Left kidney (tissue), 2 donors: ENCODE results near the gene ACOXL. TPM values are rescaled to one million over a fixed set of nuclear protein-coding genes. Genes with fewer than 3 reads are reported as not detected.
"Not testable (repeated sequence)": the region's sequence is repeated elsewhere in the genome, so short reads cannot be mapped to it uniquely, and the experiment has no call there.

Experiments
- DNase-seq: peaks from one replicate; pipeline ENCODE4 v3.0.0-alpha.2; 2013
- polyA plus RNA-seq: library from polyadenylated mRNA; unstranded; fragments of 120-200 nt; gene quantifications from one replicate; pipeline ENCODE4 v1.2.1, GENCODE V29; 2013; ENCODE audit not compliant: insufficient read length

The ACOXL gene
- polyA plus RNA-seq, 1 donor, result 1.1 TPM

DNA sequence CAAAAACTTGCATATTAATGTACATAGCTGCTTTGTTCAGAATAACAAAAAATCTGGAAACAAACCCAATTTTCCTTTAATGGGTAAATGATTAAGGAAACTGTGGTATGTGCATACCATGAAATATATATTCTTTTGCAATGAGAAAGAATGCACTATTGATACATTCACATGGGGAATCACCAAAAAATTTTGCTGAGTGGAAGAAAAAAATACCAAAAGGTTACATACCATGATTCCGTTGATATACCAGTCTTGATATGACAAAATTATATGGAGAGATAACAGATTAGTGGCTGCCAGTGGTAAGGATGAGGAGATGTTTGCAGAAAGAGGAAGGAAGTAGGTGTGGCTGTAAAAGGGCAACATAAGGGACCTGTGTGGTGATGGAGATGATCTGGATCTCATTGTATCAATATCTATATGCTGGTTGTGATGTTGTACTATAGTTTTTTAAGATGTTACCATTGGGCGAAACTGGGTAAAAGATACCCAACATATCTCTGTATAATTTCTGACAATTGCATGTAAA, 333.8 kb downstream of the ACOXL start:
- no peak for DNase-seq

- DNase-seq, result no peak
These were observed 336.2 kb downstream of the ACOXL start for GRCh38 chr2:111068435-111069058.

DNA sequence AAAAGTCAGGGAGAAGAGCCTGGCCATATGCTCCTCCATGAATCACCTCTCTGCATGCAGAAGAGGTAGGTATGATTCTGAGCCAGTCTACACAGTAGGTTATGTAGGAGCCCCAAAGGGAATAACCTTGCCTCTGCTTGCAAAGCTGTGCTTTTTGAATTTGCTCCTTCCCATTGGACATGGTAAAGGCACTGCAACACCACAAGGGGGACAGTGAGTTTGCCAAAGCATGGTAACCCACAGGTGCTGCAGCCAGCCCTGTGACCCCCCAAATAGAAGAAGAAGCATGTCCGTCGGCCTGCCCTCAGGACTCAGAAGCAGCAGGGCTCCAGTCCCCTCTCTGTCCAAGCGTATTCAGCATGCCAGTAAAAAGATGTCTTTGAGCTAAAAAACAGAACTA, 337.3 kb downstream of the ACOXL start:
- no peak for DNase-seq

DNA sequence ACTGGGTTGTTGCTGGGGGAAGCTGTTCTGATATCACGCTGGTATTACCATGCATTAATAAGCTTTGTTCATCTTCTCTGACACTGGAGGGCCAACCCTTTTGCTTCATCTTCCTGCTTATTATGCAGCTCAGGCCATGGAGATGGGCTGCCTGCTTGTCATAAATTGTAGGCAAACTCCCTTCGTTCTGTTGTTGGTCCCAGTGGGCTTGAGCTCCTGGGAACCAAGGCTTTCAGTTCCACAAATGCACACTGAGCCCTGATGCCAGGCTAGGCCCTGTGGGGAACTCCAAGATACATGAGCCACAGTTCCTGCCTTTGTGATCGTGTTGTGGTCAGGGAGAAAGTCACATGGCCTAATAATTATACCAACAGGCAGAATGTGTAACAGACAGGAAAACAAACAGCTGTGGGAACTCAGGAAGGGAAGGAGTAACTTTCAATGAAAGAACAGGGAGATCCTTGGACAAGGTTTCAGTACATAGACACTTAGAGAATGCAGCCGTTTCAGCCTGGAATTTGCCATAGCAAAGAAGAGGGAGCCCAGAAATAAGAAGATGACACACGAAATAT, 339.3 kb downstream of the ACOXL start:
- DNase-seq, result no peak

DNA sequence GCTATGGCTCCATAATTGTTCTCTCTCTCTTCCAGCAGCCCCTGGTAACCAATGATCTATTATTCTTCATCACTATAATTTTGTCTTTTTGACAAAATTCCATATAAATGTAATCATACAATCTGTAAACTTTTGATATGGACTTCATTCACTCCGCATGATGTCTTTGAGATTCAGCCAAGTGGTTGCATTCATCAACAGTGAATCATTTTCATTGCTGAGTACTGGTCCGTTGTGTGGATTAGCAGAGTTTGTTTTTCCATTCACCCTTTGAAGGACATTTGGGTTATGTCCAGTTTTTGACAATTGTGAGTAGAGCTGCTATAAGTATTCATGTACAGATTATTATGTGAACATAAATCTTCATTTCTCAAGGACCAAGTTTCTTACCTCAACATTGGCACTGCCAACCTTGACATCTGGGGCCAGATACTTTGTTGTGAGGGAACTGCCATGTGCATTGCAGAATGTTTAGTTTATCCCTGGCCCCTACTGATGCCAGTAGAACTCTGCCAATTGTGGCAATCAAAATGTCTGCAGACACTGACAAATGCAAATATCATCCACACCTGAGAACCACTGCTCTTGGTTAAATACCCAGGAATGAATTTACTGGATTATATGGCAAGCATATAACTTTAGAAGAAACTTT, 340.0 kb downstream of the ACOXL start:
- DNase-seq, result no peak

- DNase-seq, result not testable (repeated sequence)
These were observed 350.3 kb downstream of the ACOXL start for GRCh38 chr2:111082659-111083058.

DNA sequence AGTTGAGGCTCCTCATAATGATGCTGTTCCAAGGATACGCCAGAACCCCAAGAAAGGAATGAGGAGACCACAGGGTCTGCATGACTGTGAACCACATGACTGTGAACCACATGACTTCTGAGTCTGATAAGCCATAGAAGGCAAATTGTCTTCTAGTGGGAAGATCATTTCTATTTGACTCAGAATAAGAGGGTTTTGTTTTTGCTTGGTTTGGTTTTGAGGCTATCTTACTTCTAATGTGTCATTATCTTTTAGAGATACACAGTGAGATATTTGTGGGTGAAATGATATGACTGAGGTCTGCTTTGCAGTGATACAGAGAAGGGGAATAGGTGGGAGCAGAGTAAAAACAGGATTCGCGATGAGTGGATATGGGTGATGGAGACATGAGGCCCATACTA, 359.4 kb downstream of the ACOXL start:
- DNase-seq, result no peak

DNA sequence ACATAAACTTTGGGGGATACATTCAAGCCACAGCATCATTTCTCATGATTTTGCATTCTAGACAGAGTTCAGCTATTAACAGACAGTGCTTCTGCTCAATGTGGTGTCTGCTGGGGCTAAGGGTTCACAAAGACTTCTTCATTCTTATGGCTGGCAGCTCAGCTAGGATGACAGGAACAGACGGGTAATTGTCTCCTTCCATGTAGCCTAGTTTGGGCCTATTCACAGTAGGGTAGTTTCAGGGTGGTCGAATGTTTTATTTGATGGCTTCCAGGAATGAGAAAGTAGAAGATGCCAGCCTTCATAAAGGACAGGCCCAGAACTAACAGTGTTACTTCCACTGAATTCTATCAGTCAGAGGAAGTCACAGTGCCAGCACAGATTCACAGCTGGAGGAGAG, 362.3 kb downstream of the ACOXL start:
- no peak for DNase-seq

DNA sequence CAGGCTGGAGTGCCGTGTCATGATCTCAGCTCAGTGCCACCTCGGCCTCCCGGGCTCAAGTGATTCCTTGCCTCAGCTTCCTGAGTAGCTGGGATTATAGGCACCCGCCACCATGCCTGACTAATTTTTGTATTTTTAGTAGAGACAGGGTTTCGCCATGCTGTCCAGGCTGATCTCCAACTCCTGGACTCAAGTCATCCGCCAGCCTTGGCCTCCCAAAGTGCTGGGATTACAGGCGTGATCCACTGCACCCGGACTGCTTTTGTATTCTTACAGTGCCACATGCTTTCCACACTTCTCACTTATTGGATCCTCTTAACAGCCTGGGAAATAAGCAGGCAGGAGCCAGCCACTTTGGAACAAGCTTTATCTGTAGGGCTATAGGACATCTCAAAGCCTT, 363.1 kb downstream of the ACOXL start:
- DNase-seq, result no peak

GRCh38 chr2:111099402-111099801, 367.0 kb downstream of the ACOXL start:
- no peak for DNase-seq

- DNase-seq, result no peak
These were observed 367.9 kb downstream of the ACOXL start for GRCh38 chr2:111100087-111100764.

GRCh38 chr2:111100765-111101162, 368.4 kb downstream of the ACOXL start:
- no peak for DNase-seq

- no peak for DNase-seq
These were observed 369.2 kb downstream of the ACOXL start for GRCh38 chr2:111101592-111101991.

- DNase-seq, result no peak
These were observed 369.8 kb downstream of the ACOXL start for GRCh38 chr2:111102216-111102615.

DNA sequence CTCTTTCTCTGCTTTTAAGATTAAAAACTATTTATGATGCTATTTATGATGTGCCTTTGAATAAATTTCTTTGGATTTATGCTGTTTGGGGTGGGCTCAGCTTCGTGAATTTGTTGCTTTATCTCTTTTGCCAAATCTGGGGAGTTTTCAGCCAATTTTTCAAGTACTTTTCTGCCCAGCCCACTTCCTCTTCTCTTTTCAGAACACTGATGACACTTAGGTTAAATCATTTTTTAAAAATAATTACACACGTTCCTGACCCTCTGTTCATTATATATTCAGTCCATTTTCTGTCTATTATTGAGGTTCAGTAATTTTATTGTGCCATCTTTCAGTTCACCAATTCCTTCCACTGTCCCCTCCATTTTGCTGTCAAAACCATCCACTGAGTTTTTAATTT, 373.6 kb downstream of the ACOXL start:
- no peak for DNase-seq

GRCh38 chr2:111106706-111107105, 374.3 kb downstream of the ACOXL start:
- DNase-seq, result no peak

GRCh38 chr2:111108745-111109271, 376.4 kb downstream of the ACOXL start:
- DNase-seq, result no peak

DNA sequence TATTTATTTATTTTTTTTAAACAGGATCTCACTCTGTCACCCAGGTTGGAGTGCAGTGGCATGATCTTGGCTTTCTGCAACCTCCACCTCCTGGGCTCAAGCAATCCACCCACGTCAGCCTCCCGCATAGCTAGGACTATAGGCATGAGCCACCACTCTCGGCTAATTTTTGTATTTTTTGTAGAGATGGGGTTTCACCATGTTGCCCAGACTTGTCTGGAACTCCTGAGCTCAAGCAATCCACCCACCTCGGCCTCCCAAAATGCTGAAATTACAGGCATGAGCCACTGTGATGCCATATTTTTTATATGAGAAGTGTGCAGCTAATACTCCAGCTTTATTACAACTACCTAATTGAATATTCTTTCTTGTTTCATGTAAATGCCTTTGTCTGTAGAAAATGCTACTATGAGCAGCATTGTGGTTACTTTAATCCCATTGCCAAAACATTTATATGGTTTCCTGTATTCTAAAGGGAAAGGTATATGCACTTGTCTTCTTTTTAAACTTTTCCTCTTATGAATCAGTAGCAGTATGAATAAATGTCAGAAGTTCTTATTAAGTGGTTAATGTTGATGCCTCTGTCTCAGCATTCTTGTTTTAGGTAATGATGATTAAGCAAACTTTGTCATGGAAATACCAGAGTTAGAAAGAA, 378.9 kb downstream of the ACOXL start:
- no peak for DNase-seq

GRCh38 chr2:111113838-111114237, 381.5 kb downstream of the ACOXL start:
- no peak for DNase-seq

GRCh38 chr2:111116011-111116746, 383.8 kb downstream of the ACOXL start:
- DNase-seq, result no peak

DNA sequence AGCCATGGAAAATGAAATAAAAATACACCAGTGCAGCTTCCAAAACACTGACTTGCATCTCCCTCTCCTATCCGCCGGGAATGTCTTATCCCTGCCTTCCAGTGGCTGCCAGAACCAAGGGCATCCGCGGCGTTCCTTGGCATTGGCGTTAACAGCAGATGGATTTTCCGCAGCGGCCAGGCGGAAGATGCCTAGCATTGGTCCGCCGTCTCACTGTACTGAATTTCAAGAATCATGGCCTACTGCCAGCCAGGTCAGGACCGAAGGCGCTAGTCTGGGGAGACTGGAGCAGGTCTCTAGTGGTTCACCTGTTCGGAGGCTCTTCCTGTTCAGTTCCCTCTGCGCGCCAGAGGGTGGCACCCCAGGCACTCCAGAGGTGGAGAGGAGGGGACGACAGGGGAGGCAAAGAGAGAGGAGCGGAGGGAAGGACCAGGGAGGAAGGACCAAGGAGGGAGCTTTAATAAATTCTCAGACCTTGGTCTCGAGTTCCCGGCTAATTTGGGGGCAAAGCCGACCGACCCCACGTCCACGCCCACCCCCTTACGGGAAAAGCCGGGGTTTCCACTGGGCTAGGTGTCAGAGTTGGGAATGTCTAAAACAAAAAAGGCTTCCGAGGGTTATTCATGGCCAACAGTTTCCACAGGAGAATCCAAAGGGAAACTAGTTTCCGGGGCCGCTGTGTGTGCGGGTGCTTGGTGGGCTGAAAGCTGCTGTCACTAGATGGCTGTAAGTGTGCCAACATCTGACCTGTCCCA, 384.6 kb downstream of the ACOXL start:
- peak; percentile 73 for DNase-seq
